Measurements from ENCODE around the gene SS18.

The SS18 gene

DNA sequence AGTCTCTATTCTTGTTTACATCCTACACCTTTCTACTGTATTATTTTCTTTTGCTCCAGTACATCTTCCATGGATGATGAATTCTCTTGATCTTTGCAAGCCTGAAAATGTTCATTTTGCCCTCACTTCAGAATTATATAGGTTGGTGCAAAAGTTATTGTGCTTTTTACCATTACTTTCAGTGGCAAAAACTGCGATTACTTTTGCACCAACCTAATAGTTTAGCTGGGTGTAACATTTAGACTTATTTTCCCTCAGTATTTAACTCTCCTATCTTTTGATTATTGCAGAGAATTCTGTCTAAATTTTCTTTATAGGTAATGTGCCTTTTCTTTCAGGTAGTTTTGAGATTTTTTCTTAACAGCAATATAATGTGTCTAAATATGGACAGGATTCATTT lies 81.8 kb downstream of the SS18 start:
- FAIRE-seq, result no peak
- no peak for TF ChIP-seq POU2F2 (IDR thresholded peaks at IDR 0.05; ENCODE audit: low read depth, low read length)
- no peak for TF ChIP-seq SPI1 (IDR thresholded peaks at IDR 0.05; ENCODE audit: low read depth, low read length)
- TF ChIP-seq PAX5 (IDR thresholded peaks at IDR 0.05; ENCODE audit: insufficient read depth, low read length, severe bottlenecking), result no peak
- TF ChIP-seq TAF1 (IDR thresholded peaks at IDR 0.05; ENCODE audit: low read depth, low read length), result no peak
- no peak for TF ChIP-seq POLR2A (IDR thresholded peaks at IDR 0.05; ENCODE audit: low read depth, low read length)
- no peak for TF ChIP-seq POLR2AphosphoS5 (IDR thresholded peaks at IDR 0.05; ENCODE audit: low read depth, low read length)
- DNase-seq (ENCODE audit: insufficient read length, low spot score), result no peak

DNA sequence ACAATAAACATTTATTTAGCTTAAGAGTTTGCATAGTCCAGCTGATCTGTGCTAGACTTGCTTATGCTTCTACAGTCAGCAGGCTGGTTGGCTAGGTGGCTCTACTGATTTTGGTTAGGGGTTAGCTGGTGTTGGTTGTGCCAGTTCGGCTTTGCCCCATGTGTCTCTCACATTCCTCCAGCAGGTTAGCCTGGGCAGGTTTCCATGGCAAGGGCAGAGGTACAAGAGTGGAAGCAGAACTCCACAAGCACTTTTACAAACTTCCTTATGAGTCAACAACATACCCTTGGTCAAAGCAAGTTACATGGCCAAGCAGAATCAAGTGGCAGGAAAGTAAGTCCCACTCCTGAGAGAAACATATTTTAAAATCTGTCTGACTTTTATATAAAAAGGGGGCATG lies 82.3 kb downstream of the SS18 start:
- TF ChIP-seq POLR2AphosphoS5 (IDR thresholded peaks at IDR 0.05; ENCODE audit: low read depth, low read length) (no peak), TAF1 (IDR thresholded peaks at IDR 0.05; ENCODE audit: low read depth, low read length) (no peak), PAX5 (IDR thresholded peaks at IDR 0.05; ENCODE audit: insufficient read depth, low read length, severe bottlenecking) (no peak), POLR2A (IDR thresholded peaks at IDR 0.05; ENCODE audit: low read depth, low read length) (no peak)
- DNase-seq (ENCODE audit: insufficient read length, low spot score) (no peak), FAIRE-seq (no peak)

DNA sequence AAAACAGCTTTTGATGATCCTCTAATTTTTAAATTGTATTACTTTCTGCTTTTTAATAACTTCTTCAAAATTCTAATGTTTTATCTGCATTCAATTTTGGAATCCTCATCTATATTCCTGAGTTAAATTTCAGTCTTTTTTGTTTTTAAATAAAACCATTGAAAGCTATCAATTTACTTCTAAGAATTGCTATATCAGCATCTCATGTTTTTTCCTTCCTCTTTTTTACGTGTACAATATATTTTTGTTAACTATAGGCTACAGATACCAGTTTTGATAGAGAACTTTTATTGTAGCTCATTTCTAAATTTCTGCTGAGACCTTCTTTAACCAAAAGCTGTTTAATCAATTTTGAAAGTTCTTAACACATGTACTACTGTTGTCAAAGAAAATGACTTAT lies 84.5 kb downstream of the SS18 start:
- no peak for TF ChIP-seq TAF1 (IDR thresholded peaks at IDR 0.05; ENCODE audit: low read depth, low read length)
- no peak for TF ChIP-seq SPI1 (IDR thresholded peaks at IDR 0.05; ENCODE audit: low read depth, low read length)
- no peak for TF ChIP-seq PAX5 (IDR thresholded peaks at IDR 0.05; ENCODE audit: insufficient read depth, low read length, severe bottlenecking)
- no peak for TF ChIP-seq POLR2AphosphoS5 (IDR thresholded peaks at IDR 0.05; ENCODE audit: low read depth, low read length)
- TF ChIP-seq POU2F2 (IDR thresholded peaks at IDR 0.05; ENCODE audit: low read depth, low read length), result no peak
- TF ChIP-seq POLR2A (IDR thresholded peaks at IDR 0.05; ENCODE audit: low read depth, low read length), result no peak
- no peak for FAIRE-seq
- DNase-seq (ENCODE audit: insufficient read length, low spot score), result no peak

DNA sequence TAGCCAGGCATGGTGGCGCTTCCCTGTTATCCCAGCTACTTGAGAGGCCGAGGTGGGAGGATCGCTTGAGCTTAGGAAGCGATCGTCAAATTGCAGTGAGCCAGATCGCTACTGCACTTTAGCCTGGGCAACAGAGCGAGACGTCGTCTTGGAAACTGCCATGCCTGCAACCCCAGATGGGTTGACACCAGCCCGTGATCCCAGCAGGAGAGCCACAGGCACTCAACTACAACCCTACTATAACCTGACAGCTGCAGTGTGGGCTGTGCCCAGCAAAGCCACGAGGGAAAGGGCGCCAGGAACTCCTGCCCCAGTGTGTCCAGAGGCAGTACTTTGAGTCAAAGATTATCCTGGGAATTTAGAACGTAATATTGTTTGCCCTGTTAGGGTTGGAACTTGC lies 85.6 kb downstream of the SS18 start:
- FAIRE-seq, result no peak
- TF ChIP-seq PAX5 (IDR thresholded peaks at IDR 0.05; ENCODE audit: insufficient read depth, low read length, severe bottlenecking) (no peak), POLR2A (IDR thresholded peaks at IDR 0.05; ENCODE audit: low read depth, low read length) (no peak), POU2F2 (IDR thresholded peaks at IDR 0.05; ENCODE audit: low read depth, low read length) (no peak), TAF1 (IDR thresholded peaks at IDR 0.05; ENCODE audit: low read depth, low read length) (no peak), SPI1 (IDR thresholded peaks at IDR 0.05; ENCODE audit: low read depth, low read length) (no peak), POLR2AphosphoS5 (IDR thresholded peaks at IDR 0.05; ENCODE audit: low read depth, low read length) (no peak)
- no peak for DNase-seq (ENCODE audit: insufficient read length, low spot score)

DNA sequence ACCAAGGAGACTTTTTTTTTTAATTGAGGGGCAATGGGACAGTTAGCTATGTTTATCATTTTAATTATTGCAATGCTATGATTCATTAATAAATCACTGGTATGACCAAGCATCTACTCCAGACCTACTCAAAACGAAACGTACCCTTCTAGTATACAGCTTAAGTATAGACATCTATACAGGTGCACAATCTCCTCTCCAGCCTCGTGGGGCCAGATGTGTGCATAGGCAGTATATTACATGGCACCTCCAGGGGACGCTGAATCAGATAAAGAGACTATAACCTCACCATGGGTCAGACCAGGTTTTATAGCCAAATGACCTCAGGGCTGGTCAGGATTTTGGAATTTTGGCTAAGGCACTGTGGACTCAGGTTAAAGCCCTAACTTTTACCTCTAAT lies 86.6 kb downstream of the SS18 start:
- FAIRE-seq (no peak), DNase-seq (ENCODE audit: insufficient read length, low spot score) (no peak)
- TF ChIP-seq TAF1 (IDR thresholded peaks at IDR 0.05; ENCODE audit: low read depth, low read length) (no peak), POU2F2 (IDR thresholded peaks at IDR 0.05; ENCODE audit: low read depth, low read length) (no peak), PAX5 (IDR thresholded peaks at IDR 0.05; ENCODE audit: insufficient read depth, low read length, severe bottlenecking) (no peak), SPI1 (IDR thresholded peaks at IDR 0.05; ENCODE audit: low read depth, low read length) (no peak), POLR2AphosphoS5 (IDR thresholded peaks at IDR 0.05; ENCODE audit: low read depth, low read length) (no peak), POLR2A (IDR thresholded peaks at IDR 0.05; ENCODE audit: low read depth, low read length) (no peak)

DNA sequence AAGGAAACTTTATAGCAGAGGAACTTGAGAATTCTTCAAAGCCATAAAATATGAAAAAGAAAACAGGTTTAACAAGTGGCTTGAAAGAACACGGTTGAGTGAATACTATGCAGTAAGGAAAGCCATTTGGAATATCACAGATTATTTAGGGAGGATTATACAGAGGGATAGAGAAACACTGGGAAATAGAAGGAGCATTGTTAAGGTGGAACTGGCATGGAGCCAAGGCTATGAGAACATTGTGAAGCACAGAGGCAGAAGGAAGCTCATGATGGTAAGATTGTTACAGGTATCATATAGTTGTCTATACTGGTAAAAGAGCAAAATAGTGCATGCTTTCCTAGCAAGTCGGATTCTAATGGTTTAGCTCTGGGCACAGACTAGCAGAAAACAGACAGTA lies 87.1 kb downstream of the SS18 start:
- no peak for TF ChIP-seq POU2F2 (IDR thresholded peaks at IDR 0.05; ENCODE audit: low read depth, low read length)
- no peak for TF ChIP-seq POLR2AphosphoS5 (IDR thresholded peaks at IDR 0.05; ENCODE audit: low read depth, low read length)
- no peak for TF ChIP-seq PAX5 (IDR thresholded peaks at IDR 0.05; ENCODE audit: insufficient read depth, low read length, severe bottlenecking)
- no peak for TF ChIP-seq SPI1 (IDR thresholded peaks at IDR 0.05; ENCODE audit: low read depth, low read length)
- TF ChIP-seq TAF1 (IDR thresholded peaks at IDR 0.05; ENCODE audit: low read depth, low read length), result no peak
- no peak for TF ChIP-seq POLR2A (IDR thresholded peaks at IDR 0.05; ENCODE audit: low read depth, low read length)
- FAIRE-seq (no peak), DNase-seq (ENCODE audit: insufficient read length, low spot score) (no peak)

DNA sequence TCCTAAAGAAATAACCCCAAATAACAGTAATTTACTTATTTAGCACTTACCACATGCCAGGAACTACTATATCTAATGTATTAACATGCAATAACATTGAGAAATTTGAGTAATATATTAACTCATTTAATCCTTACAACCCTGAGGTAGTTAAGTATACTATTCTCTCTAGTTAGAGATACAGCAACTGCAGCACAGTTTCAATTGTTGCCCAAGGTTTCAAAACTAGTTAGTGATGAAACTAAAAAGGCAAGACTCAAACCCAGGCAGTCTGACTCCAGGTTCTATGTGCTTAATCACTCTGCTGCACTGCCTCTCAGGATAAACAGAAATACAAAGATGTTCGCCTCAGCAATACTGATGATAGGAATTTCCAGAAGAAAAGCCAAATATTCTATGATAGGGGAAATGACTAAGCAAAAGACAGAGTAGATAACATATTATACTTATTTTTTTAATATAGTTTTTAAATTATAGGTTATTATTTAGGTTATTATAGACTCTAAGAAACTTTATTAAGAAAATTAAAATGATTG lies 88.0 kb downstream of the SS18 start:
- DNase-seq (ENCODE audit: insufficient read length, low spot score) (no peak), FAIRE-seq (no peak)
- TF ChIP-seq TAF1 (IDR thresholded peaks at IDR 0.05; ENCODE audit: low read depth, low read length) (no peak), POLR2AphosphoS5 (IDR thresholded peaks at IDR 0.05; ENCODE audit: low read depth, low read length) (no peak), SPI1 (IDR thresholded peaks at IDR 0.05; ENCODE audit: low read depth, low read length) (no peak), POLR2A (IDR thresholded peaks at IDR 0.05; ENCODE audit: low read depth, low read length) (no peak)

DNA sequence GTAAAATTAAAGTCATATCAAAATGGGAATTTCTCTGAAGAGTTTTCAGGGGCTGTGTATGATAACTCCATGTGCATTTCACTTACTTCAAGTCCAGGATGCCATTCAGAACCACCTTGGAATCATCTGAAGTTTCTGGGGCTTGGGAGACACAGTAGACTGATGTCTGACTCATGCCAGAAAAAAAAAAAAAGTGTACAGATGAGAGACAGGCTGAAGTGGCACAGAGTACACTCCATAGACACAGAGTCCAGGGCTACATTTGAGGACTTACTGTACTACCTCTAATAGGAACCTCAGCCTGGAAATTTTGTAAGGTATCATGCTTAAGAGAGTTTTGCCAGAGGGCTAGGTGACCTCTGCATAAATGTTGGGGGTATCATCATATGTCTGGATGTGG lies 92.0 kb downstream of the SS18 start:
- TF ChIP-seq POLR2AphosphoS5 (IDR thresholded peaks at IDR 0.05; ENCODE audit: low read depth, low read length), result no peak
- no peak for TF ChIP-seq POU2F2 (IDR thresholded peaks at IDR 0.05; ENCODE audit: low read depth, low read length)
- no peak for TF ChIP-seq SPI1 (IDR thresholded peaks at IDR 0.05; ENCODE audit: low read depth, low read length)
- no peak for TF ChIP-seq TAF1 (IDR thresholded peaks at IDR 0.05; ENCODE audit: low read depth, low read length)
- TF ChIP-seq PAX5 (IDR thresholded peaks at IDR 0.05; ENCODE audit: insufficient read depth, low read length, severe bottlenecking), result no peak
- TF ChIP-seq POLR2A (IDR thresholded peaks at IDR 0.05; ENCODE audit: low read depth, low read length), result no peak
- DNase-seq (ENCODE audit: insufficient read length, low spot score) (no peak), FAIRE-seq (no peak)

DNA sequence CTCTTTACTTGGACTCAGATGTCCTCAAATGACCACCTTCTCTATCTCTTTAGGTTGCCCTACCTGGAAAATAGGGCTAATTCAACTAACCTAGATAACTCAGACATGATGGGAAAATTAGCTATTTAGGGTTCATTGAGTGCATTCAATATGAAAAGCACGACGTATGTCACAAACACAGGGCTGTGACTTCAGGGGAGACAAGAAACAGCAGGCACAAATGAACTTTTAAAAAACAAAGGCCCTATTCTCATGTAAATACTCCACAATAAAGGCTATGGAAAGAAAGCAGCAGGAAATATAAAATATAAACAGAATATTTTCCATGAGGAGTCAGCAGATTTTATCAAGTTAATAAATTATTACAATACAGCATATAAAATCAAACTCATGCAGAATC lies 97.8 kb downstream of the SS18 start:
- DNase-seq (ENCODE audit: insufficient read length, low spot score) (no peak), FAIRE-seq (no peak)
- TF ChIP-seq PAX5 (IDR thresholded peaks at IDR 0.05; ENCODE audit: insufficient read depth, low read length, severe bottlenecking) (no peak), POU2F2 (IDR thresholded peaks at IDR 0.05; ENCODE audit: low read depth, low read length) (no peak), TAF1 (IDR thresholded peaks at IDR 0.05; ENCODE audit: low read depth, low read length) (no peak), SPI1 (IDR thresholded peaks at IDR 0.05; ENCODE audit: low read depth, low read length) (no peak), POLR2AphosphoS5 (IDR thresholded peaks at IDR 0.05; ENCODE audit: low read depth, low read length) (no peak), POLR2A (IDR thresholded peaks at IDR 0.05; ENCODE audit: low read depth, low read length) (no peak)

DNA sequence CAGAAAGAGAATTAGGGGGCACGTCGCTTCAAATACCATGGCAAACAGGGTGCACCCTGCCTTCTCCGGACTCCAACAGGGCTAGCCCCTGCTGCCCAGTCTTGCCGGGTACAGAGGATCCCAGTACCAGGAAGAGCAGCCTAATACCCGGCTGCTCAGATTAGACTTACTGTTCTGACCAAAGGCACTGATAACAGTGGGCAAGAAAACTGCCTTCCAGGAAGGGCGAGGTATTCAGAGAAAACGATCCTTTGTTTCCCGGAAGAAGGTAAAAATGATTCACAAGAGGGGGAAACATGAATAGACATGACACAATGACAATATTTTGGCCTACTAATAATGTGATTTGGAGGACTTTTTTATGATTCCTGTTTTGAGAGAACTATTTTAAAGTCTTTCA lies 99.9 kb downstream of the SS18 start:
- TF ChIP-seq TAF1 (IDR thresholded peaks at IDR 0.05; ENCODE audit: low read depth, low read length) (no peak), SPI1 (IDR thresholded peaks at IDR 0.05; ENCODE audit: low read depth, low read length) (no peak), POLR2AphosphoS5 (IDR thresholded peaks at IDR 0.05; ENCODE audit: low read depth, low read length) (no peak), PAX5 (IDR thresholded peaks at IDR 0.05; ENCODE audit: insufficient read depth, low read length, severe bottlenecking) (no peak), POLR2A (IDR thresholded peaks at IDR 0.05; ENCODE audit: low read depth, low read length) (no peak), POU2F2 (IDR thresholded peaks at IDR 0.05; ENCODE audit: low read depth, low read length) (no peak)
- DNase-seq (ENCODE audit: insufficient read length, low spot score) (no peak), FAIRE-seq (no peak)

Measured in GM12891 (cell line).